GM23248 (cell line): ENCODE results near the gene ARHGAP8. TPM values are rescaled to one million over a fixed set of nuclear protein-coding genes. Genes with fewer than 3 reads are reported as not detected.

Source experiments
- DNase-seq: peaks from one replicate; pipeline ENCODE4 v3.0.0-alpha.2; 2015
- H2AFZ ChIP-seq: fragments of 200-600 bp; sonication (generic); 2 replicates; pipeline ENCODE4 v1.6.1; 2016; ENCODE audit warnings: antibody characterized with exemption
- H3F3A ChIP-seq: fragments of 200-600 bp; sonication (generic); 2 replicates; pipeline ENCODE4 v1.6.1; 2016; ENCODE audit warnings: mild to moderate bottlenecking, antibody characterized with exemption, mixed run types; ENCODE audit not compliant: insufficient read depth
- H3K27ac ChIP-seq: fragments of 200-600 bp; sonication (generic); 2 replicates; pipeline ENCODE4 v1.5.1; 2016; ENCODE audit warnings: mild to moderate bottlenecking
- H3K27me3 ChIP-seq: fragments of 200-600 bp; sonication (generic); replicated peaks from 2 replicates; pipeline ENCODE4 v1.6.1; 2016; ENCODE audit warnings: mild to moderate bottlenecking; ENCODE audit not compliant: insufficient read depth
- H3K36me3 ChIP-seq: fragments of 200-600 bp; sonication (generic); 2 replicates; pipeline ENCODE4 v1.6.1; 2016; ENCODE audit warnings: low read depth, mild to moderate bottlenecking
- H3K4me1 ChIP-seq: fragments of 200-600 bp; sonication (generic); 2 replicates; pipeline ENCODE4 v1.6.1; 2016; ENCODE audit warnings: mild to moderate bottlenecking; ENCODE audit not compliant: insufficient read depth
- H3K4me2 ChIP-seq: fragments of 200-600 bp; sonication (generic); one replicate; pipeline ENCODE4 v1.6.1; 2016; ENCODE audit warnings: mild to moderate bottlenecking; ENCODE audit not compliant: unreplicated experiment
- H3K4me3 ChIP-seq: fragments of 200-600 bp; sonication (generic); 2 replicates; pipeline ENCODE4 v1.5.1; 2016; ENCODE audit warnings: mild to moderate bottlenecking
- H3K79me2 ChIP-seq: fragments of 200-600 bp; sonication (generic); 2 replicates; pipeline ENCODE4 v1.6.1; 2016; ENCODE audit warnings: mild to moderate bottlenecking; ENCODE audit not compliant: insufficient read depth
- H3K9ac ChIP-seq: fragments of 200-600 bp; sonication (generic); 2 replicates; pipeline ENCODE4 v1.6.1; 2016; ENCODE audit warnings: mild to moderate bottlenecking
- H3K9me2 ChIP-seq: fragments of 200-600 bp; sonication (generic); 2 replicates; pipeline ENCODE4 v1.6.1; 2016; ENCODE audit warnings: mixed run types, mild to moderate bottlenecking, moderate library complexity; ENCODE audit not compliant: insufficient read depth
- H3K9me3 ChIP-seq: fragments of 200-600 bp; sonication (generic); one replicate; pipeline ENCODE4 v1.6.1; 2017; ENCODE audit warnings: low read depth
- H4K20me1 ChIP-seq: fragments of 200-600 bp; sonication (generic); 2 replicates; pipeline ENCODE4 v1.6.0; 2016; ENCODE audit not compliant: insufficient read depth
- EZH2 ChIP-seq: fragments of 200-600 bp; sonication (generic); IDR thresholded peaks from 2 replicates; pipeline ENCODE4 v1.6.1; 2018; ENCODE audit warnings: antibody characterized with exemption, mild to moderate bottlenecking; ENCODE audit not compliant: insufficient read depth, poor library complexity, severe bottlenecking
- EZH2phosphoT487 ChIP-seq: fragments of 200-600 bp; sonication (generic); IDR thresholded peaks from 2 replicates; pipeline ENCODE4 v1.6.1; 2018; ENCODE audit warnings: antibody characterized with exemption, moderate library complexity, mild to moderate bottlenecking, low read depth; ENCODE audit not compliant: insufficient read depth
- WGBS, 2 experiments: methylation state at CpG; one replicate each; pipeline ENCODE4 v1.1.6; 2015 to 2017; ENCODE audit warnings: low lambda C conversion rate in 2 of 2, low coverage in 1 of 2; ENCODE audit errors: missing lambda C conversion rate in 2 of 2; 5-methylcytosine and 5-hydroxymethylcytosine counted together
- in situ Hi-C: fragments of 300-500 bp; cut with MboI; formaldehyde crosslinking; loops from 2 replicates; pipeline ENCODE4 v1.15.0; 2020
- polyA plus RNA-seq: library from polyadenylated mRNA; unstranded; fragments of >200 nt; fragmentation: Nextera tagmentation; extraction: Ambion mirVana; gene quantifications from 2 replicates; pipeline ENCODE4 v1.2.1, GENCODE V29; 2016
- total RNA-seq: library from RNA; depleted of rRNA; stranded (reverse); fragments of >200 nt; shearing (Covaris generic); gene quantifications from 2 replicates; pipeline ENCODE4 v1.2.3, GENCODE V29; 2014

ARHGAP8 gene
- total and polyA plus RNA-seq, 2 experiments from 2014 or later, result 0.54 TPM; not detected in 1

DNA sequence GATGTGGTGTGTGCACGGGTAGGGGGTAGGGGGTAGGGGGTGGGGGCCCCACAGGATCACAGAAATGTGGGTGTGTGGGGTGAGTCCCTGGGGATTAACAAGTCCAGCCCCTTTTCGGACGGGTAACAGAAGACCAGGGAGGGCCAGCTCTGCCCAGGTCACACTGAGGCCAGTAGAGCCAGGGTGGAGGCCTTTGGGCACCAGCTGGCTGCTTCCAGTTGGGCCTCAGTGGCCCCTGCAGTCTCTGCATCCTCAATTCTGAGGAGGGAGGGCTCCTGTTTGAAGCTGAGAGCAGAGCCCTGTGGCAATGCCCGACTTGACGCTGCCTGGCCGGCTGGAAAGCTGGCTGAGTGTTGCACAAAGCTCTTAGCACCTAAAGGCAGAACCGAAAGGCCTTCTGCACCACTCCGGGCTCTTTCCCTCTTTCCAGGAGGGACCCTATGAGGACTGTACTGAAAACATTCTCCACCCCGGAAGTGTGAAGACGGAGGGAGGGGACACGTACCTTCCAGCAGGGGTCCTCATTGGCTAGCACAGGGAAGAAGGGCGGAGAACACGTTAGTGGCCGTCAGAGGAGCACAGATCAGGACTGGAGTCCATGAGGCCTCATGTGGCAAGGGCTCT, 137.0 kb downstream of the ARHGAP8 start:
- Histone ChIP-seq H3K4me3 (no peak overlapping the region), H3K9me3 (no peaks in the 10 kb centered on the region), H3K4me1 (no peaks in the 10 kb centered on the region), H2AFZ (no peak overlapping the region), H3K9me2 (no peaks in the 10 kb centered on the region), H3F3A (no peaks in the 10 kb centered on the region), H3K4me2 (no peak overlapping the region), H3K27me3 (peaks cover 3% of the 10 kb centered on the region; the same call in 1 of the 2 replicates), H3K27ac (no peak overlapping the region), H3K9ac (no peak overlapping the region), H4K20me1 (no peaks in the 10 kb centered on the region), H3K36me3 (no peaks in the 10 kb centered on the region), H3K79me2 (no peaks in the 10 kb centered on the region)
- in situ Hi-C loops, result no loop called here
- DNase-seq, result peak; percentile 16
- 42 to 50% methylated on average over 14 of the region's 14 CpGs for WGBS, 2 experiments
- TF ChIP-seq EZH2 (no peak), EZH2phosphoT487 (no peak)

DNA sequence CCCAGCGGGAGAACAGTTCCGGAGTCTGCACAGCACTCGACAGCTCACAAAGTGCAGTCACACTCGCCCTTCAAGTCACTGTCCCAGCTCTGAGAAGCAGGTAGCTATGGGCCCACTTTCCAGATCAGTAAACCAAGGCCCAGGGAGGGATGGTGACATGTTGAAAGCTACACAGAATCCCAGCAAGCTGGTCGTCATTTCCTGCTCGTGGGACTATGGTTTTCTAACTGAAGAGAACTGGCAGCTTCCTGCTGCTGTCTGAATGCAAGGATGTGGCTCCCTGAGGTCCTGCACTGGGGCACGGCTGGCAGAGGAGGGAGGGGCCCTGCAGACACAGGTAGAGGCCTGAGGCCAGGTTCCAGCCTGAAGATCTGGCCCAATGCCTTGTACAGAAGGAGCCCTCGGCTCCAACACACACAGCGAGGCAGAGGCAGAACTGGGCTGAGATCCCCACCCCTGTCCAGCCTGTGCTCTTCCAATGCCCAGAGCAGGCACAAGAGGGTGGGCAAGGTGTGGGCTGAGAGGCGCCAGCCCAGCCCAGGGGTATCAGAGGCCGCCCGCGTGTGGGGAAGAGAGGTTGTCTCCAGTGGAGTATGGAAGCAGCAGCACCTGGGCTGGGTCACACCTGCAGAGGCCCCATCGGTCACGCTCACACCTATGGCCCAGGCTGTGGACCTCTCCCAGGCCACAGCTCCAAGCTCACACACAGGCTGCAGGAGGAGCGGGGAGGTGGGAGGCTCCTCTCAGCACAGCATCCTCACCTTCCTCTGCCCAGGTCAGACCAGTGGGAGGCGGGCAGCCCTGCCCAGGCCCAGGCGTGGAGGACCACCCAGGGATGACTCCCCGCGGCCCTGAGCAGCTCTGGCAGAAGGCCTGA, 138.3 kb downstream of the ARHGAP8 start:
- H3K27ac ChIP-seq, result no peak overlapping the region
- no peak overlapping the region for H3K4me2 ChIP-seq
- H3F3A ChIP-seq, result no peaks in the 10 kb centered on the region
- no peaks in the 10 kb centered on the region for H3K4me1 ChIP-seq
- in situ Hi-C loops, result no loop called here
- no peaks in the 10 kb centered on the region for H3K9me2 ChIP-seq
- no peak overlapping the region for H2AFZ ChIP-seq
- no peaks in the 10 kb centered on the region for H3K36me3 ChIP-seq
- H3K9me3 ChIP-seq, result no peaks in the 10 kb centered on the region
- peaks cover 3% of the 10 kb centered on the region; the same call in 1 of the 2 replicates for H3K27me3 ChIP-seq
- H3K4me3 ChIP-seq, result no peak overlapping the region
- no peak for DNase-seq
- TF ChIP-seq EZH2phosphoT487 (no peak), EZH2 (no peak)
- H3K79me2 ChIP-seq, result no peaks in the 10 kb centered on the region
- H3K9ac ChIP-seq, result no peak overlapping the region
- 64 to 75% methylated on average over 18 to 20 of the region's 20 CpGs for WGBS, 2 experiments
- H4K20me1 ChIP-seq, result no peaks in the 10 kb centered on the region

DNA sequence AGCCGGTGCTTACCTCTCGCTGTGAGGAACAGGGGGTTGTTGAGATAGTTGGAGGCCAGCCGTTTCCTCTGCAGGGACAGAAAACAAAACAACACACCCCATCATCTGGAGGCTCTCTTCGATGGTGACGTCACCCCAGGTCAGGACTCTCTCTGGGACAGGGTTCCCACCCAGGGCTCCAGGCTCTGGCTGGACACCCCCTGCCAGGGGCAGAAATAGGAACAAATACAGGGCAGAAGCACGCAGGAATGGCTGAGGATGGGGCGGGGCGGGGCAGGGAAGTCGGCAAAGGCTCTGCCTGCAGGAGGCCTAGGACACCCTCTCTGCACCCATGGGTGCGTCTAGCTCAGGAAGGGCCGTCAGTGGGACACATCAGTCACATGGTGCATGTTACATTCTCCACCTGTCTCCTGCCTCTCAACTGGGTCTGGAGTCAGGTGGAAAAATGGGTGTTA, 138.9 kb downstream of the ARHGAP8 start:
- no peaks in the 10 kb centered on the region for H3K9me2 ChIP-seq
- no peak for DNase-seq

DNA sequence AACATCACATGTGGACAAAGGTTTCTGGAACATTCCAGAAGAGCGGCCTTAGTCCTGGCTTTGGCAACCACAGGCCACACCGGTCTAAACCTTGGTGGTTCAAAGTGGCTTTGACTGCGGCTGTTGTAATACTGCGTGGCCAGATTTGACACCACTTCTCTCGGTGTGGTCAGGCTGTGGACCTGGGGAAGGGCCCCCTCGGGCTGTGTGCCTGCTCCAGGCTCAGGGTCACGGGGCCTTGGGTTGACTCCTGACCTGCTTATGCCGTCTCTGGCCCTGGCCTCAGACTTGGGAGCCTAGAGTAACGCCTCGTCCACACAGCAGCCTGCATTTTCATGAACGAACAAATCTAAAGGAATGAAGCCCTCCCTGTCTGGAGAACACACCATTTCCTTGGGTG, 139.4 kb downstream of the ARHGAP8 start:
- no peak for TF ChIP-seq EZH2
- TF ChIP-seq EZH2phosphoT487, result no peak
- Histone ChIP-seq H3K4me2 (no peak overlapping the region), H3K9ac (no peak overlapping the region), H3K4me1 (no peaks in the 10 kb centered on the region), H3K79me2 (no peaks in the 10 kb centered on the region), H2AFZ (no peak overlapping the region), H3F3A (no peaks in the 10 kb centered on the region), H3K9me2 (no peaks in the 10 kb centered on the region), H3K36me3 (no peaks in the 10 kb centered on the region), H3K27ac (no peak overlapping the region), H4K20me1 (no peaks in the 10 kb centered on the region), H3K4me3 (no peak overlapping the region), H3K27me3 (peaks cover 3% of the 10 kb centered on the region; the same call in 1 of the 2 replicates), H3K9me3 (no peaks in the 10 kb centered on the region)
- WGBS, 2 experiments, result 62 to 69% methylated on average over 11 of the region's 11 CpGs
- DNase-seq, result no peak
- in situ Hi-C loops, result no loop called here

More for the DNA sequence above, 138.9 kb downstream of the ARHGAP8 start:
- Histone ChIP-seq H3F3A (no peaks in the 10 kb centered on the region), H3K9ac (no peak overlapping the region), H3K4me1 (no peaks in the 10 kb centered on the region), H2AFZ (no peak overlapping the region), H3K4me3 (no peak overlapping the region), H3K36me3 (no peaks in the 10 kb centered on the region), H4K20me1 (no peaks in the 10 kb centered on the region), H3K79me2 (no peaks in the 10 kb centered on the region), H3K9me3 (no peaks in the 10 kb centered on the region), H3K27ac (no peak overlapping the region), H3K27me3 (peaks cover 3% of the 10 kb centered on the region; the same call in 1 of the 2 replicates), H3K4me2 (no peak overlapping the region)
- WGBS, 2 experiments, result 76 to 77% methylated on average over 11 of the region's 11 CpGs
- in situ Hi-C loops, result no loop called here
- TF ChIP-seq EZH2phosphoT487 (no peak), EZH2 (no peak)
